Small intestine (tissue), 7 donors: ENCODE measurements around the gene DPP4. TPM values are rescaled to one million over a fixed set of nuclear protein-coding genes. Genes with fewer than 3 reads are reported as not detected.
A peak's percentile ranks its signal among the peaks of the same experiment; 100 is the strongest.
"Not testable (repeated sequence)": the region's sequence is repeated elsewhere in the genome, so short reads cannot be mapped to it uniquely, and the experiment has no call there.

Source experiments
- DNase-seq, 2 donors: peaks; one replicate each; pipeline versions ENCODE4 v3.0.0 to v3.0.0-alpha.2; 2013
- FAIRE-seq: peaks from 2 replicates; lab custom pipeline; 2012; peaks lifted over from hg19 to GRCh38; lab: Jason Lieb, UNC
- H3K27ac ChIP-seq, 3 donors: one replicate each; pipeline ENCODE4 v1.5.1; 2013; ENCODE audit warnings: low read length in 2 of 3, mild to moderate bottlenecking in 2 of 3, control low read depth in 1 of 3, inconsistent platforms in 1 of 3, low read depth in 1 of 3, moderate library complexity in 1 of 3
- H3K27me3 ChIP-seq, 3 donors: one replicate each; pipeline ENCODE4 v1.6.1; 2013; ENCODE audit warnings: low read length in 3 of 3, inconsistent platforms in 1 of 3; ENCODE audit not compliant: control insufficient read depth in 3 of 3, insufficient read depth in 3 of 3
- H3K36me3 ChIP-seq, 3 donors: one replicate each; pipeline ENCODE4 v1.6.1; 2013; ENCODE audit warnings: low read length in 3 of 3, inconsistent platforms in 1 of 3, low read depth in 1 of 3, mild to moderate bottlenecking in 1 of 3, moderate library complexity in 1 of 3; ENCODE audit not compliant: control insufficient read depth in 3 of 3, insufficient read depth in 2 of 3
- H3K4me1 ChIP-seq, 3 donors: one replicate each; pipeline ENCODE4 v1.6.1; 2013; ENCODE audit warnings: low read length in 2 of 3, inconsistent platforms in 1 of 3, low read depth in 1 of 3, mild to moderate bottlenecking in 1 of 3, moderate library complexity in 1 of 3; ENCODE audit not compliant: control insufficient read depth in 3 of 3, insufficient read depth in 2 of 3
- H3K4me3 ChIP-seq, 3 donors: one replicate each; pipeline ENCODE4 v1.5.1; 2013; ENCODE audit warnings: low read length in 3 of 3, control low read depth in 1 of 3, inconsistent platforms in 1 of 3, low read depth in 1 of 3, mild to moderate bottlenecking in 1 of 3, moderate library complexity in 1 of 3
- H3K9me3 ChIP-seq, 2 donors: one replicate each; pipeline ENCODE4 v1.6.1; 2013; ENCODE audit warnings: low read depth in 1 of 2, low read length in 1 of 2; ENCODE audit not compliant: control insufficient read depth in 2 of 2, insufficient read depth in 1 of 2
- WGBS, 3 donors: extraction: QIAGEN DNeasy Blood & Tissue Kit; methylation state at CpG; one replicate each; pipeline ENCODE4 v1.1.7; 2013; 5-methylcytosine and 5-hydroxymethylcytosine counted together
- polyA plus RNA-seq, 4 donors: library from polyadenylated mRNA; stranded (reverse) in 3 of 4; unstranded in 1 of 4; fragments of 200-250 nt in 3 of 4; fragments of 120-200 nt in 1 of 4; gene quantifications; one replicate each; pipeline versions ENCODE4 v1.2.1 to v1.2.3, GENCODE V29; 2013
- donor health status: healthy with polysubstance abuse.
- donor health status: control.
- donor health status: control.
- donor health status: Bipolar disorder and iron deficiency.
- donor health status: healthy.

Gene DPP4
- polyA plus RNA-seq, 4 donors, result 35.8 to 253 (median 52.0) TPM

GRCh38 chr2:162060532-162060931 is 13.5 kb downstream of the DPP4 start:
- H3K4me3 ChIP-seq, result no peak overlapping the region
- no peak for FAIRE-seq
- 43 to 70% (median 63%) methylated on average over 2 of the region's 2 CpGs for WGBS, 3 donors
- H3K27ac ChIP-seq, result no peak overlapping the region
- peaks cover 0 to 11% (median 11%) of the 10 kb centered on the region in 3 donors for H3K36me3 ChIP-seq
- H3K4me1 ChIP-seq, result peaks cover 10 to 23% (median 15%) of the 10 kb centered on the region in 3 donors
- no peaks in the 10 kb centered on the region for H3K27me3 ChIP-seq
- no peak for DNase-seq
- peaks cover 3 to 20% of the 10 kb centered on the region in 2 donors for H3K9me3 ChIP-seq

DNA sequence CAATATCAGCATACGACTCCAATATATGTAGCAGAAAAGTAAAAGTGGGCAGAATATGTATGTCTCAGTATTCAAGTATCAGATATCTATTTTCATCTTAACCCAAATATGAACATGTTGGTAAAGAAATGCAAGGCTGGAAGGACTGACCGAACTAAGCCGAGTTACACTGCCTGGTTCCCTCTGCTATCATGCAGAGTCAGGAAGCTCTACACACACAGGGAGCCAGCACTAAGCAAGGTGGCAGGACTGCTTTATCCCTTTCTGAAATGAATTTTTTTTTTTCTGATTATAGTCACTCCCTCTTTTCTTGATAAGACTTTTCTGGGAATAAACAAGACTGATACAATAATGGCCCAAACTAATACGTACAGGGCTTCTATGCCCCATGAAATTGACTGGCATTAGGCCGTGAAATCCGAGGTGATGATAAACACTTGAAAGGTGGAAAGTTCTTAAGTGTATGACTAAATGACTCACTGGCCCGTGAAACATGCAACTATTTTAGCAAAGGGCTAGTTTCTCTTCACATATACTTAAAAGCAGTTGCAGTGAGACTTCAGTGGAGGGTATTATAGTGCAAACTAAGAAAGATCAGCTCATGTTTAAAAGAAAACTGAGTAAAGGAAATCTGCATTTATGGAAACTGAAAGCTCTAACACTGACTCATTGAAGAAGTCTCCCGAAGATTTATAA is 14.9 kb downstream of the DPP4 start:
- FAIRE-seq (no peak), DNase-seq (peak in 1 of 2 donors; percentile 33)
- H3K27ac ChIP-seq, result peak overlapping the region in 1 of 3 donors; percentile 40

DNA sequence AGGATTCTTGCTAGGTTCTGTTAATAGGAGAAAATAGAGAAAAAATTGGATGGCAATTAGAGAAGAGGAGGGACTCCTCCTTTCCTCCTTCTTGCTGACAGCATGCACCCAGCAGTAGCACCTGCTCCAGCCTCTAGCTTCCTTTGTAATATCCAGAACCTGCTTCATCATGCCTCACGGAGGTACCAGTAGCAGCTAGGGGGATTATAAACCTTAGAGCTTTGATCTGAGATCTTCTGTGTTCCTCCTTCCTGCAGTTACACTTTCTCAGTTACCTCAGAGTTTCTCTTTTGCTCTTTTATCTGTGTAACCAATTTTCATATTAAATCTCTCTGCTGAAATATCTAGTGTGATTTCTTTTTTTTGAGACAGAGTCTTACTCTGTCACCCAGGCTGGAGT is 16.6 kb downstream of the DPP4 start:
- DNase-seq, result no peak
- FAIRE-seq, result no peak
- Histone ChIP-seq H3K4me3 (no peak overlapping the region), H3K27ac (no peak overlapping the region), H3K9me3 (peaks cover 3 to 20% of the 10 kb centered on the region in 2 donors), H3K36me3 (peaks cover 0 to 14% (median 7%) of the 10 kb centered on the region in 3 donors), H3K4me1 (peaks cover 0 to 6% (median 0%) of the 10 kb centered on the region in 3 donors), H3K27me3 (no peaks in the 10 kb centered on the region)
- 85 to 100% (median 88%) methylated on average over 1 of the region's 1 CpG for WGBS, 3 donors

More for the DNA sequence above, 14.9 kb downstream of the DPP4 start:
- Histone ChIP-seq H3K4me3 (no peak overlapping the region), H3K36me3 (peaks cover 0 to 11% (median 9%) of the 10 kb centered on the region in 3 donors), H3K4me1 (peaks cover 3 to 10% (median 10%) of the 10 kb centered on the region in 3 donors), H3K27me3 (no peaks in the 10 kb centered on the region), H3K9me3 (peaks cover 3 to 20% of the 10 kb centered on the region in 2 donors)
- WGBS, 3 donors, result 23 to 49% (median 32%) methylated on average over 8 of the region's 8 CpGs

DNA sequence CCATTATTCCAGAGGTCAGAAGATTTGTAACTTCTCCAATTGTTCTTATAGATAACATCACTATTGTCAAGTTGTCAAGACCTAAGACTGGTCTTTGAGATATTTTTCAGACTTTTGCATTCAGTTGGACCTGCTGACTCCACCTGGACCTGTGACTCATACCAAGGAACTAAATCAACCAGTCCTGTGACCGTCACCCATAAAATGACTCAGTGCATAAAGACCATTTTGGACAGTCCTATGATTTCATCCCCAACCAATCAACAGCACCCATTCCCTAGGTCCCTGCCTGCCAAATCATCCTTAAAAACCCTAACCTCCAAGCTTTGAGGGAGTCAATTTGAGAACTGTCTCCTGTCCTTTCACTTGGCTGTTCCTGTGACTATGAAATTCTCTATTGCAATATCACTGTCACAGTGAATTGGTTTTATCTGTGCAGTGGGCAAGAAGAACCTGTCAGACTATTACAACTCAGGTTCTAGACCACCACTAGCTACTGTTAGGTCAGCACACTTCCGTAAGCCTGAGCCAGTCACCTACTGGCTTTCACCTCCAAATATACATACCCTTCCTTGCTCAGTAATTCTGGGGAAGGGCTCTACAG is 17.1 kb downstream of the DPP4 start:
- Histone ChIP-seq H3K9me3 (peaks cover 3 to 20% of the 10 kb centered on the region in 2 donors), H3K4me1 (peaks cover 0 to 4% (median 0%) of the 10 kb centered on the region in 3 donors), H3K36me3 (peaks cover 0 to 14% (median 7%) of the 10 kb centered on the region in 3 donors), H3K27me3 (no peaks in the 10 kb centered on the region), H3K27ac (no peak overlapping the region), H3K4me3 (no peak overlapping the region)
- DNase-seq (peak in 1 of 2 donors; percentile 38), FAIRE-seq (no peak)
- 47 to 64% (median 57%) methylated on average over 2 of the region's 2 CpGs for WGBS, 3 donors

- FAIRE-seq (no peak), DNase-seq (no peak)
- Histone ChIP-seq H3K4me1 (peaks cover 0 to 4% (median 2%) of the 10 kb centered on the region in 3 donors), H3K27ac (no peak overlapping the region), H3K9me3 (peaks cover 3 to 20% of the 10 kb centered on the region in 2 donors), H3K4me3 (no peak overlapping the region), H3K27me3 (no peaks in the 10 kb centered on the region), H3K36me3 (peaks cover 0 to 12% (median 7%) of the 10 kb centered on the region in 3 donors)
- WGBS, 3 donors, result 97% methylated on average over 4 of the region's 4 CpGs
These were observed 20.2 kb downstream of the DPP4 start for GRCh38 chr2:162053808-162054155.

- H3K9me3 ChIP-seq, result peaks cover 3 to 20% of the 10 kb centered on the region in 2 donors
- H3K36me3 ChIP-seq, result peaks cover 0 to 12% (median 7%) of the 10 kb centered on the region in 3 donors
- H3K4me3 ChIP-seq, result no peak overlapping the region
- H3K27me3 ChIP-seq, result no peaks in the 10 kb centered on the region
- FAIRE-seq (no peak), DNase-seq (no peak)
- H3K27ac ChIP-seq, result no peak overlapping the region
- WGBS, 3 donors, result 89 to 92% (median 90%) methylated on average over 6 of the region's 6 CpGs
- H3K4me1 ChIP-seq, result peaks cover 0 to 4% (median 2%) of the 10 kb centered on the region in 3 donors
These were observed 20.8 kb downstream of the DPP4 start for GRCh38 chr2:162053066-162053807.

- DNase-seq (peak in 1 of 2 donors; percentile 86), FAIRE-seq (no peak)
- H3K36me3 ChIP-seq, result peaks cover 0 to 8% (median 3%) of the 10 kb centered on the region in 3 donors
- no peak overlapping the region for H3K4me3 ChIP-seq
- 19 to 67% (median 39%) methylated on average over 8 of the region's 8 CpGs for WGBS, 3 donors
- H3K4me1 ChIP-seq, result peaks cover 0 to 4% (median 2%) of the 10 kb centered on the region in 3 donors
- H3K9me3 ChIP-seq, result no peaks in the 10 kb centered on the region
- H3K27me3 ChIP-seq, result no peaks in the 10 kb centered on the region
- no peak overlapping the region for H3K27ac ChIP-seq
These were observed 23.5 kb downstream of the DPP4 start for GRCh38 chr2:162050513-162050961.

GRCh38 chr2:162049089-162049488 is 24.9 kb downstream of the DPP4 start:
- not testable (repeated sequence) for H3K4me3 ChIP-seq, H3K27ac ChIP-seq, H3K4me1 ChIP-seq, H3K9me3 ChIP-seq, DNase-seq, FAIRE-seq, H3K27me3 ChIP-seq
- peaks cover 0 to 11% (median 9%) of the 10 kb centered on the region in 3 donors for H3K36me3 ChIP-seq
- WGBS, 3 donors, result 95 to 96% (median 95%) methylated on average over 3 of the region's 3 CpGs
